Measurements from ENCODE around the gene GRIN2B.

- TF ChIP-seq EZH2phosphoT487 (IDR thresholded peaks at IDR 0.05; ENCODE audit: insufficient read depth, low read depth) (no peak), EZH2 (IDR thresholded peaks at IDR 0.05; ENCODE audit: insufficient read depth, poor library complexity, severe bottlenecking) (no peak)
These were observed 35.8 kb downstream of the GRIN2B start for GRCh38 chr12:13945641-13946040.
